Measurements from ENCODE around the gene RNF135. TPM values are rescaled to one million over a fixed set of nuclear protein-coding genes. Genes with fewer than 3 reads are reported as not detected.
"Not testable (repeated sequence)": the region's sequence is repeated elsewhere in the genome, so short reads cannot be mapped to it uniquely, and the experiment has no call there.

The RNF135 gene
- total RNA-seq, 2 experiments from 2014 or later, result 0.29 TPM; not detected in 1

DNA sequence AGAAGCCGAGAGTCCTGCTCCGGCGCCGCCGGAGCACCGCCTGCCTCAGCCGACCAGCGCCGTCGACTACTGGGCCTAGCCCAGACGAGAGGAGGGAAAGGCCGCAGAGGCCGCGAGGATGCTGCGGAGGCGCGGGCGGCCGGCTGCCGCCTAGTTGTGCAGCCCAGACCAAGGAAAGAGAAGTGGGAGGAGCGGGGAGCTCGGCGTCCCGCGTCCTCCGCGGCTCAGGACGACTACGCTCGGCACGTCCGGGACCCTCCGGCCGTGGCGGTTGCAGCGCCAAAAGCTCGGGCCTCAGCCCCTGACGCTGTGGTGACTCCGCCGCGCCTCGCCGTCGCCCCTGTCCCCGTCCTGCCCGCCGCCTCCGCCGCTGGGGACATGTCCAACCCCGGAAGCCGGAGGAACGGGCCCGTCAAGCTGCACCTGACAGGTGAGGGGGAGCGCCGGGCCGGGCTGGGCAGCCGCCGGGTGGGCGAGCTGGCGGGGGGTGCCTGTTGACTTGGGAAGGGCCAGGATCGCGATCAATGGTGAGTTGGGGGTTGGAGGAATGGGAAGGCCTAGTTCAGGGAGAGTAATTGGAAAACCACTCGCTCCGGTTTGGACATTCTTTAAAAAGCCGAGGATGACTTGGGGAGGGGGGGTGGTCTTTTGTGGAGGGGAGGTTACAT lies 37.7 kb downstream of the RNF135 start:
- intact Hi-C loops (cut with micrococcal nuclease; ENCODE audit: unreplicated experiment), result no loop called here
- CTCF ChIA-PET (ENCODE audit: unreplicated experiment), result no interaction called here
- peak overlapping the region; percentile 45 for H3K4me2 ChIP-seq (ENCODE audit: low read length)

DNA sequence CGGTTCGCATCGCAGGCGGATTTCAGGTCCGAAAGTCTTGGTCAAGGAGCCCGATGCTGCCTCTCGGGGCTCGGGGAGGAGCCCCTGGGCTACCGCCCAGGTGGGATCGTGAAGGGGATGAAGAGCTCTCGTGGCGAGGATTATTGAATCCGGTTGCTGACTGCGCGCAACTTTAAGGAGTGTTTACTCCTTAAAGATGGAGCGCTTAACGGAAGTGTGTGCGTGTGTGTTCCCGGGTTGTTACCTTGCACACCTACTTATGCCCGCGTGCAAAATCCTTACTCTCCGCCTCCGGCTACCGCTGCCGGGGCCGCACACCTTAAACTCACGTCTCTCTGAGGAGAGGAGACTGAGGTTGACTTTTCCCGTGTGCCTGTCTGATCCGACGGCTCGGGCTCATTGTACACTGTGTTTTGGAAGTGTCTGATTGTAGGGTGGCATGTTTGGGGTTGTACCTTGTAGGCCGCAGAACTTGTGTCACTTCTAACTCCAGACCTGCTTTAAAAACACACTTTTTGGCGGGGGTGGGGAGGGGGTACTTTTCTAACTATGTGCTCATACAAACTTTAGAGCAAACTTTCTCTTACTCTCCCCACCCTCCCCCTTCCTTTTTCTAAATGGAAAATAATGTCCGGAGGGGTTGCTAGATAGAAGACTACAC lies 38.3 kb downstream of the RNF135 start:
- peak overlapping the region; percentile 45; the same call in 1 of the 2 replicates for H3K4me2 ChIP-seq (ENCODE audit: low read length)
- POLR2A ChIA-PET, result interaction anchor here (0.6 kb wide), 1 partner anchor 264 kb away, joined by 3 read pairs; no protein-coding TSS in a partner anchor
- H3K9me3 ChIP-seq (ENCODE audit: low read length); DNase-seq (ENCODE audit: low spot score); H4K20me1 ChIP-seq (ENCODE audit: insufficient read depth, low read length); H3K9me2 ChIP-seq (ENCODE audit: insufficient read depth, low read length); H3K36me3 ChIP-seq (ENCODE audit: insufficient read depth, low read length); H3K4me1 ChIP-seq (ENCODE audit: insufficient read depth, low read length, poor library complexity, severe bottlenecking); BruUV-seq (replicated peaks); intact Hi-C loops (cut with micrococcal nuclease; ENCODE audit: unreplicated experiment); CTCF ChIA-PET (ENCODE audit: unreplicated experiment); H3K79me2 ChIP-seq (ENCODE audit: insufficient read depth, low read depth, low read length); H2AFZ ChIP-seq (ENCODE audit: low read length); H3K4me3 ChIP-seq (ENCODE audit: low read depth, low read length, poor library complexity, severe bottlenecking); H3K27ac ChIP-seq (ENCODE audit: low read depth, low read length, poor library complexity, severe bottlenecking): not testable (repeated sequence)

More for the DNA sequence above, 37.7 kb downstream of the RNF135 start:
- no TSS peak for BruUV-seq (replicated peaks)
- Histone ChIP-seq H3K36me3 (ENCODE audit: insufficient read depth, low read length) (no peaks in the 10 kb centered on the region), H3K9me2 (ENCODE audit: insufficient read depth, low read length) (no peaks in the 10 kb centered on the region), H3K9me3 (ENCODE audit: low read length) (no peaks in the 10 kb centered on the region), H3K27ac (ENCODE audit: low read depth, low read length, poor library complexity, severe bottlenecking) (no peak overlapping the region), H3K4me3 (ENCODE audit: low read depth, low read length, poor library complexity, severe bottlenecking) (peak overlapping the region; percentile 12), H3K79me2 (ENCODE audit: insufficient read depth, low read depth, low read length) (no peaks in the 10 kb centered on the region), H3K4me1 (ENCODE audit: insufficient read depth, low read length, poor library complexity, severe bottlenecking) (no peaks in the 10 kb centered on the region), H2AFZ (ENCODE audit: low read length) (peak overlapping the region; percentile 65; the same call in 1 of the 2 replicates), H4K20me1 (ENCODE audit: insufficient read depth, low read length) (no peaks in the 10 kb centered on the region)
- DNase-seq (ENCODE audit: low spot score), result peak; percentile 6
- TF ChIP-seq EZH2phosphoT487 (IDR thresholded peaks at IDR 0.05; ENCODE audit: borderline replicate concordance, low read depth, low read length), result 0 out of 2 replicates have a peak, but pooled peaks have one; percentile 24
- TF ChIP-seq, protein P1, sequence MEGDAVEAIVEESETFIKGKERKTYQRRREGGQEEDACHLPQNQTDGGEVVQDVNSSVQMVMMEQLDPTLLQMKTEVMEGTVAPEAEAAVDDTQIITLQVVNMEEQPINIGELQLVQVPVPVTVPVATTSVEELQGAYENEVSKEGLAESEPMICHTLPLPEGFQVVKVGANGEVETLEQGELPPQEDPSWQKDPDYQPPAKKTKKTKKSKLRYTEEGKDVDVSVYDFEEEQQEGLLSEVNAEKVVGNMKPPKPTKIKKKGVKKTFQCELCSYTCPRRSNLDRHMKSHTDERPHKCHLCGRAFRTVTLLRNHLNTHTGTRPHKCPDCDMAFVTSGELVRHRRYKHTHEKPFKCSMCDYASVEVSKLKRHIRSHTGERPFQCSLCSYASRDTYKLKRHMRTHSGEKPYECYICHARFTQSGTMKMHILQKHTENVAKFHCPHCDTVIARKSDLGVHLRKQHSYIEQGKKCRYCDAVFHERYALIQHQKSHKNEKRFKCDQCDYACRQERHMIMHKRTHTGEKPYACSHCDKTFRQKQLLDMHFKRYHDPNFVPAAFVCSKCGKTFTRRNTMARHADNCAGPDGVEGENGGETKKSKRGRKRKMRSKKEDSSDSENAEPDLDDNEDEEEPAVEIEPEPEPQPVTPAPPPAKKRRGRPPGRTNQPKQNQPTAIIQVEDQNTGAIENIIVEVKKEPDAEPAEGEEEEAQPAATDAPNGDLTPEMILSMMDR (conservative IDR thresholded peaks at IDR 0.05; ENCODE audit: low read length), result no peak
- POLR2A ChIA-PET, result interaction anchor here (0.6 to 0.7 kb wide), 2 partner anchors 226 to 264 kb away, joined by 3 to 5 read pairs; no protein-coding TSS in a partner anchor

DNA sequence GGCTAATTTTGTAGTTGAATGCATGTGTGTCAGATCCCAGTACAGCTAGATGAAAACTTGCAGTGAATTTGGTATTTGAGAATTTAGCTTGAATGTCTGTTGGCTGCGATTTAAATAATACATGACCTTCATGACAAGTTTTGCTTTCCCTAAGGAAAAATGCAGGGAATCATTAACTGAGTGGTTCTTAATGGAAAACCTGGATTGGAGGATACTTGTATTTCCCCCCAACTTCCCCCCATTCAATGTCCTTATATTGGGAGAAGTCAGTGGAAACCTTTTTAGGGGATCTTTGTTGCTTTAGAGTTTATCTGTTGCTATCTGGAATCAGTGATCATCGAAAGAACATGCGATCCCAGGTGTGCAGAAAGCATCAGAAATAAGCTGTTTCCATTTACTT lies 39.2 kb downstream of the RNF135 start:
- CTCF ChIA-PET (ENCODE audit: unreplicated experiment); H3K4me1 ChIP-seq (ENCODE audit: insufficient read depth, low read length, poor library complexity, severe bottlenecking); H3K4me2 ChIP-seq (ENCODE audit: low read length); H3K27ac ChIP-seq (ENCODE audit: low read depth, low read length, poor library complexity, severe bottlenecking); H2AFZ ChIP-seq (ENCODE audit: low read length); H3K36me3 ChIP-seq (ENCODE audit: insufficient read depth, low read length); H3K4me3 ChIP-seq (ENCODE audit: low read depth, low read length, poor library complexity, severe bottlenecking); H3K79me2 ChIP-seq (ENCODE audit: insufficient read depth, low read depth, low read length); BruUV-seq (replicated peaks); H4K20me1 ChIP-seq (ENCODE audit: insufficient read depth, low read length); POLR2A ChIA-PET; H3K9me3 ChIP-seq (ENCODE audit: low read length); DNase-seq (ENCODE audit: low spot score); H3K9me2 ChIP-seq (ENCODE audit: insufficient read depth, low read length): not testable (repeated sequence)
- intact Hi-C loops (cut with micrococcal nuclease; ENCODE audit: unreplicated experiment), result loop anchor here (5.0 kb wide), 1 partner anchor 362 kb away; no protein-coding TSS in a partner anchor

All from OCI-LY7 (cell line).